Gastroesophageal sphincter (tissue), 3 donors: Measurements from ENCODE around the gene SLC39A3.

Source experiments
- EP300 ChIP-seq: sonication (generic); formaldehyde crosslinking; IDR thresholded peaks from one replicate; pipeline ENCODE4 v1.6.1; 2017; ENCODE audit warnings: antibody characterized with exemption, mild to moderate bottlenecking
- POLR2A ChIP-seq, 2 donors: fragments of 450-650 bp; IDR thresholded peaks; one replicate each; pipeline ENCODE4 v1.6.1; 2017; ENCODE audit warnings: antibody characterized with exemption in 2 of 2, mild to moderate bottlenecking in 2 of 2, moderate library complexity in 1 of 2
- POLR2AphosphoS5 ChIP-seq: sonication (generic); formaldehyde crosslinking; IDR thresholded peaks from one replicate; pipeline ENCODE4 v1.6.1; 2017; ENCODE audit warnings: antibody characterized with exemption
- TF ChIP-seq, protein P1 (sequence below), 4 experiments: fragments of 200-600 bp in 2 of 4; fragments of 450-650 bp in 2 of 4; sonication (generic) in 1 of 4; IDR thresholded peaks; one replicate each; pipeline ENCODE4 v1.5.1; 2017 to 2019; ENCODE audit warnings: antibody characterized with exemption in 4 of 4, mild to moderate bottlenecking in 2 of 4, moderate library complexity in 2 of 4

DNA sequence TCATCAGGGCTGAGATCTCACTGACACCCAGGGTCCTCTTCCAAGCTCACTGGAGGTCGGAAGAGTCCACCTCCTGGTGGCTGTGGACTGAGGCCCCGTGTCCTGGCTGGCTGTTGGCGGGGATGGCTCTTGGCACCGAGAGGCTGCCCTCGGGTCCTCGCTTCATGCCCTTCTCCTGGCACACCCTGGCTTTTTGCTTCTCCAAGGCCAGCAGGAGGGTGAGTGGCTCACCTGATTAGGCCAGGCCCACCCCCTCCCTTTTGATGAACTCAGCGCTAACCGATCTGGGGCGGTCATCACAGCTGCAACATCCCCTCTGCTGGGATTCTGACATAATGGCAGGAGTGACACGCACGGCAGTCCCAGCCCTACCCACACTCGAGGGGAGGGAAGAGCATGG lies 4.4 kb downstream of the SLC39A3 start:
- TF ChIP-seq, protein P1, sequence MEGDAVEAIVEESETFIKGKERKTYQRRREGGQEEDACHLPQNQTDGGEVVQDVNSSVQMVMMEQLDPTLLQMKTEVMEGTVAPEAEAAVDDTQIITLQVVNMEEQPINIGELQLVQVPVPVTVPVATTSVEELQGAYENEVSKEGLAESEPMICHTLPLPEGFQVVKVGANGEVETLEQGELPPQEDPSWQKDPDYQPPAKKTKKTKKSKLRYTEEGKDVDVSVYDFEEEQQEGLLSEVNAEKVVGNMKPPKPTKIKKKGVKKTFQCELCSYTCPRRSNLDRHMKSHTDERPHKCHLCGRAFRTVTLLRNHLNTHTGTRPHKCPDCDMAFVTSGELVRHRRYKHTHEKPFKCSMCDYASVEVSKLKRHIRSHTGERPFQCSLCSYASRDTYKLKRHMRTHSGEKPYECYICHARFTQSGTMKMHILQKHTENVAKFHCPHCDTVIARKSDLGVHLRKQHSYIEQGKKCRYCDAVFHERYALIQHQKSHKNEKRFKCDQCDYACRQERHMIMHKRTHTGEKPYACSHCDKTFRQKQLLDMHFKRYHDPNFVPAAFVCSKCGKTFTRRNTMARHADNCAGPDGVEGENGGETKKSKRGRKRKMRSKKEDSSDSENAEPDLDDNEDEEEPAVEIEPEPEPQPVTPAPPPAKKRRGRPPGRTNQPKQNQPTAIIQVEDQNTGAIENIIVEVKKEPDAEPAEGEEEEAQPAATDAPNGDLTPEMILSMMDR (IDR thresholded peaks at IDR 0.05), result no peak
- TF ChIP-seq POLR2A (IDR thresholded peaks at IDR 0.05), result no peak
- no peak for TF ChIP-seq POLR2AphosphoS5
- no peak for TF ChIP-seq EP300
